Measurements from ENCODE around the gene CD160. TPM values are rescaled to one million over a fixed set of nuclear protein-coding genes. Genes with fewer than 3 reads are reported as not detected.

The CD160 gene
- total and polyA plus RNA-seq, 2 of the 4 experiments (the other 2 are of a cell fraction) = not detected

DNA sequence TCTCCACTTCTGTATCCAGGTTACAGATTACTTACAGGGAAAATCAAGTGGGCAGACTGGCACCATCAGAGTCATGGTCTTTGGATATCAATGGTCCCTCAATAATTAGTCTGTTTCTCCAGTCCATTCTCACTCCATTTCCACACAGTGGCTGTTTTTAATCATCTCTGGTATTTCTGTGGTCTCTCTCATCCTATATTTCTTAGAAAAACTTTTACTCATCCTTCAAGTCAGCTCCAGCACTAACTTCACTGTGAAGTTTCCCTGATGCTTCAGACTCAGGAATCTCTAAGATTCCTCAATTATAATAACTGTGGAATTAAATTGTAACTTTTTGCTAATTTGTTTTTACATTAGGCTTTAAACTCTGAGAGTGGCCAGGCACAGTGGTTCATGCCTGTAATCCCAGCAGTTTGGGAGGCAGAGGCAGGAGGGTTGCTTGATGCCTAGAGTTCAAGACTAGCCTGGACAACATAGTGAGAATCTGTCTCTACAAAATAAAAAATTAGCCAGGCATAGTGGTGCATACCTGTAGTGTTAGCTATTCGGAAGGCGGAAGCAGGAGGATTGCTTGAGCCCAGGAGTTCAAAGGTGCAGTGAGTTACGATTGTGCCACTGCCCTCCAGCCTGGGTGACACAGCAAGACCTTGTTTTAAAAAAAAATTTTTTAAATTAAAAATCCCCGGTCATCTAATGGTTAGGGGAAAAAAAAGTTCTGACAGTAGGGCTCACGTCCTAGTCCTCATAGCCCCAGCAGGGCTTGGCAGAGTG lies 10.6 kb downstream of the CD160 start (continued):
- TF ChIP-seq MXI1 (IDR thresholded peaks at IDR 0.05; ENCODE audit: borderline replicate concordance, low read depth, low read length) (no peak), MAZ (IDR thresholded peaks at IDR 0.05; ENCODE audit: borderline replicate concordance, low read depth, low read length) (no peak)

DNA sequence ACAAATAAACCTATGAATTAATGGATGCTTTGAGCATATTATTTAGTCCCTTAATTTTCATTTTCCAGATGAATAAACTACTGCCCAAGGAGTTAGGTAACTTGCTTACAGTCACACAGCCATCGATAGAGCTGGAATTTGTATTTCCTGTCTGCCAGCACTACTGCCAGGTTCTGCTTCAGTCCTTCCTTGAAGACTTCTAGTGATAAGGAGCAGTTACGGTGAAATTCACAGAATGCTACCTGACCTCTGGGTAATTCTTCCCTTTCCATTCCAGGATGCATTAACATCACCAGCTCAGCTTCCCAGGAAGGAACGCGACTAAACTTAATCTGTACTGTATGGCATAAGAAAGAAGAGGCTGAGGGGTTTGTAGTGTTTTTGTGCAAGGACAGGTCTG lies 11.2 kb downstream of the CD160 start:
- CTCF ChIA-PET = no interaction called here
- POLR2A ChIA-PET (ENCODE audit: unreplicated experiment) = no interaction called here

More for the DNA sequence above, 11.2 kb downstream of the CD160 start:
- Histone ChIP-seq H4K20me1 (ENCODE audit: insufficient read depth, low read length) (no peaks in the 10 kb centered on the region), H2BK120ac (ENCODE audit: low read depth, low read length) (peak overlapping the region; percentile 43; the same call in 1 of the 2 replicates), H3K4me2 (ENCODE audit: low read depth, low read length) (no peak overlapping the region), H2AK5ac (ENCODE audit: low read depth, low read length) (0 out of 2 replicates have a peak overlapping the region, but pooled peaks have one; percentile 50), H3K79me1 (ENCODE audit: low read depth in 1 of 2, low read length in 2 of 2) (peaks cover 6 to 22% of the 10 kb centered on the region in 2 experiments; a peak in 3 of 4 replicates), H2AFZ (replicated peaks; ENCODE audit: low read length, poor library complexity) (no peak overlapping the region), H3K4ac (ENCODE audit: low read depth, low read length) (no peak overlapping the region; the same call in 1 of the 2 replicates), H3K27me3 (ENCODE audit: control insufficient read depth, insufficient read depth, low read length) (no peaks in the 10 kb centered on the region), H4K5ac (ENCODE audit: low read depth, low read length) (no peak overlapping the region), H3K14ac (replicated peaks; ENCODE audit: low read depth, low read length) (peak overlapping the region; percentile 46; the same call in 1 of the 2 replicates), H2BK5ac (ENCODE audit: low read depth, low read length, poor library complexity, severe bottlenecking) (peak overlapping the region; percentile 9), H3K56ac (ENCODE audit: extremely low read depth, insufficient read depth, low read length) (no peak overlapping the region), H4K8ac (ENCODE audit: low read depth in 2 of 2, low read length in 2 of 2) (no peak overlapping the region; a peak in 1 of 4 replicates), H3K4me3 (ENCODE audit: insufficient read depth, low read depth, low read length) (no peak overlapping the region), H3K18ac (ENCODE audit: low read depth, low read length) (no peak overlapping the region; the same call in 1 of the 2 replicates), H3K9me3 (ENCODE audit: control insufficient read depth, insufficient read depth, low read length) (no peaks in the 10 kb centered on the region), H3K9me1 (ENCODE audit: insufficient read depth, low read length) (peaks cover 9% of the 10 kb centered on the region), H3K23ac (ENCODE audit: low read depth, low read length) (0 out of 2 replicates have a peak overlapping the region, but pooled peaks have one; percentile 32), H2BK20ac (ENCODE audit: low read depth, low read length) (no peak overlapping the region), H3K27ac (ENCODE audit: insufficient read depth, low read length) (no peak overlapping the region), H2BK15ac (ENCODE audit: low read depth, low read length) (peak overlapping the region; percentile 48; the same call in 1 of the 3 replicates), H3K9ac (ENCODE audit: low read depth, low read length) (no peak overlapping the region), H3K4me1 (ENCODE audit: control insufficient read depth, insufficient read depth, low read length) (peaks cover 10% of the 10 kb centered on the region), H3K36me3 (ENCODE audit: control insufficient read depth, insufficient read depth, low read length) (0 out of 2 replicates have a peak, but pooled peaks cover 1% of the 10 kb centered on the region), H2AK9ac (replicated peaks; ENCODE audit: low read depth, low read length, poor library complexity) (no peak overlapping the region), H4K91ac (ENCODE audit: insufficient read depth, low read depth, low read length) (peak overlapping the region; percentile 33; the same call in 1 of the 2 replicates)
- TF ChIP-seq MAFK (IDR thresholded peaks at IDR 0.05; ENCODE audit: low read depth, low read length) = no peak
- no peak for TF ChIP-seq RFX5 (IDR thresholded peaks at IDR 0.05; ENCODE audit: low read depth, low read length)
- TF ChIP-seq RAD21 (IDR thresholded peaks at IDR 0.05; ENCODE audit: low read length) = no peak
- TF ChIP-seq, protein P1, sequence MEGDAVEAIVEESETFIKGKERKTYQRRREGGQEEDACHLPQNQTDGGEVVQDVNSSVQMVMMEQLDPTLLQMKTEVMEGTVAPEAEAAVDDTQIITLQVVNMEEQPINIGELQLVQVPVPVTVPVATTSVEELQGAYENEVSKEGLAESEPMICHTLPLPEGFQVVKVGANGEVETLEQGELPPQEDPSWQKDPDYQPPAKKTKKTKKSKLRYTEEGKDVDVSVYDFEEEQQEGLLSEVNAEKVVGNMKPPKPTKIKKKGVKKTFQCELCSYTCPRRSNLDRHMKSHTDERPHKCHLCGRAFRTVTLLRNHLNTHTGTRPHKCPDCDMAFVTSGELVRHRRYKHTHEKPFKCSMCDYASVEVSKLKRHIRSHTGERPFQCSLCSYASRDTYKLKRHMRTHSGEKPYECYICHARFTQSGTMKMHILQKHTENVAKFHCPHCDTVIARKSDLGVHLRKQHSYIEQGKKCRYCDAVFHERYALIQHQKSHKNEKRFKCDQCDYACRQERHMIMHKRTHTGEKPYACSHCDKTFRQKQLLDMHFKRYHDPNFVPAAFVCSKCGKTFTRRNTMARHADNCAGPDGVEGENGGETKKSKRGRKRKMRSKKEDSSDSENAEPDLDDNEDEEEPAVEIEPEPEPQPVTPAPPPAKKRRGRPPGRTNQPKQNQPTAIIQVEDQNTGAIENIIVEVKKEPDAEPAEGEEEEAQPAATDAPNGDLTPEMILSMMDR (conservative IDR thresholded peaks at IDR 0.05; ENCODE audit: low read depth, low read length) = no peak
- no peak for TF ChIP-seq MXI1 (IDR thresholded peaks at IDR 0.05; ENCODE audit: borderline replicate concordance, low read depth, low read length)
- TF ChIP-seq USF2 (IDR thresholded peaks at IDR 0.05; ENCODE audit: low read depth, low read length) = no peak
- no peak for TF ChIP-seq FOS (IDR thresholded peaks at IDR 0.05; ENCODE audit: low read depth, low read length)
- no peak for TF ChIP-seq CHD1 (IDR thresholded peaks at IDR 0.05; ENCODE audit: low read depth, low read length)
- no peak for TF ChIP-seq NFE2L2 (IDR thresholded peaks at IDR 0.05; ENCODE audit: low read depth, low read length)
- no peak for TF ChIP-seq SMC3 (IDR thresholded peaks at IDR 0.05; ENCODE audit: low read depth, low read length)
- TF ChIP-seq CEBPB (IDR thresholded peaks at IDR 0.05; ENCODE audit: low read depth, low read length) = no peak
- in situ Hi-C loops (cut with MboI; ENCODE audit: low sequenced_read_pairs) = no loop called here
- intact Hi-C loops (cut with micrococcal nuclease) = no loop called here
- BruUV-seq (replicated peaks) = no TSS peak
- ATAC-seq (ENCODE audit: low read depth) (no peak), DNase-seq (no peak)
- dilution Hi-C loops (cut with HindIII; ENCODE audit: low sequenced_read_pairs, unreplicated experiment) = no loop called here
- WGBS, 2 experiments (ENCODE audit: extremely low coverage in 2 of 2, insufficient read length in 1 of 2) = no CpG with 5 or more reads among the region's 4 CpGs
